Ishikawa (cell line): ENCODE data around the gene C12orf43.

Experiments used
- CEBPB ChIP-seq: IDR thresholded peaks from 2 replicates; pipeline ENCODE4 v1.6.1; 2012
- EGR1 ChIP-seq: IDR thresholded peaks from 2 replicates; pipeline ENCODE4 v1.6.1; 2012
- EP300 ChIP-seq: IDR thresholded peaks from 2 replicates; pipeline ENCODE4 v1.6.1; 2012; ENCODE audit warnings: borderline replicate concordance
- FOXM1 ChIP-seq: IDR thresholded peaks from 2 replicates; pipeline ENCODE4 v1.6.1; 2012; ENCODE audit warnings: low read depth, borderline replicate concordance
- RAD21 ChIP-seq: IDR thresholded peaks from 2 replicates; pipeline ENCODE4 v1.6.1; 2012; ENCODE audit warnings: low read depth
- REST ChIP-seq: IDR thresholded peaks from 2 replicates; pipeline ENCODE4 v1.6.1; 2012; ENCODE audit warnings: low read depth, mild to moderate bottlenecking
- TAF1 ChIP-seq: IDR thresholded peaks from 2 replicates; pipeline ENCODE4 v1.6.1; 2012; ENCODE audit warnings: low read depth, mild to moderate bottlenecking
- TCF12 ChIP-seq: IDR thresholded peaks from 2 replicates; pipeline ENCODE4 v1.6.1; 2012; ENCODE audit warnings: low read depth
- YY1 ChIP-seq: IDR thresholded peaks from 2 replicates; pipeline ENCODE4 v1.6.1; 2012; ENCODE audit warnings: low read depth
- ZBTB7A ChIP-seq: IDR thresholded peaks from 2 replicates; pipeline ENCODE4 v1.6.1; 2012; ENCODE audit warnings: low read depth
- TF ChIP-seq, protein P1 (sequence below): IDR thresholded peaks from 2 replicates; pipeline ENCODE4 v1.6.1; 2012

- no peak for TF ChIP-seq CEBPB
- no peak for TF ChIP-seq YY1
- no peak for TF ChIP-seq FOXM1
- no peak for TF ChIP-seq EP300
- no peak for TF ChIP-seq RAD21
- no peak for TF ChIP-seq REST
- TF ChIP-seq, protein P1, sequence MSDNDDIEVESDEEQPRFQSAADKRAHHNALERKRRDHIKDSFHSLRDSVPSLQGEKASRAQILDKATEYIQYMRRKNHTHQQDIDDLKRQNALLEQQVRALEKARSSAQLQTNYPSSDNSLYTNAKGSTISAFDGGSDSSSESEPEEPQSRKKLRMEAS = no peak
- no peak for TF ChIP-seq TAF1
- no peak for TF ChIP-seq ZBTB7A
- no peak for TF ChIP-seq TCF12
- no peak for TF ChIP-seq EGR1
Observed at GRCh38 chr12:120978296-120979219, 37.7 kb downstream of the C12orf43 start, which contains the start of gene HNF1A.
